ENCODE results near the gene UGT1A8.

The UGT1A8 gene

DNA sequence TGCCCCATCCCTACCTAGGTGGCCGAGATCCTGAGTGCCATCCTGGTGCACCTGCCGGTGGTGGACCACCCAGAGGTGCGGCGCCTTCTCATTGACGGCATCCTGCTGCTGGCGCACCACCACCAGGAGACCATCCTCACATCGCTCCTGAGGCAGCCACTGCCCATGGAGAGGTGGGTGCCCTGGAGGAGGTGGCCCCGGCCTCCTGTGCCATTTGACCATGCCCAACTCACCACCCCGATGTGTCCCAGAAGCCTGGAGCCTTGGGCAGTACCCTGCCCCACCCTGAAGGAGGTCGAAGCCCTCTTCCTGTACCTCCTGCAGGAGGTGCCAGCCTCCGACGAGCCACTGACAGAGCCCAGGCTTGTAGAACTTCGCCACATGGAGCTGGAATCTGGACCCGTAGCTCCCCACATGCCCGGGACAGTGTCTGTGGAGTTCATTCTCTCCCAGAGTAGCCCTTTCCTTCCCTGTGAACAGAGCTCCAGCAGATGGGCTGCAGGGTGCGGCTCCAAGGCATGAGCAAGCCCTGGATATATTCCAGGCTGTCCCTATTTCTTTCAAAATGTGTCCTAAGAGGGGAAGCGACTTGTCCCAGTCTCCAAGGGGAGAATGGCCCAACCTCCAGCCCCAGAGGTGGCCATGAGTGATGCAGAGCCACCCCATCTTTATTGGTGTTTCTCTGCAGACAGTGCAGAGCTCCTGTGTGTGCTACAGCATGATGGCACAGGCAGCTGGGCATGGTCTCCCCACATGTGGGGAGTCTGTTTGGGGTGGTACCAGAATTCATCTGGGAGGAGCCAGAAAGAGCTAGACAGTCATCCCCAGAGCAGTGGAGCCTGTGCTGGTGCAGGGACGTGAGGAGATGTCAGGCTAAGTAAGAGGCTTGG is 202.7 kb downstream of the UGT1A8 start:
- no peak for DNase-seq (ENCODE audit: low read depth)

DNA sequence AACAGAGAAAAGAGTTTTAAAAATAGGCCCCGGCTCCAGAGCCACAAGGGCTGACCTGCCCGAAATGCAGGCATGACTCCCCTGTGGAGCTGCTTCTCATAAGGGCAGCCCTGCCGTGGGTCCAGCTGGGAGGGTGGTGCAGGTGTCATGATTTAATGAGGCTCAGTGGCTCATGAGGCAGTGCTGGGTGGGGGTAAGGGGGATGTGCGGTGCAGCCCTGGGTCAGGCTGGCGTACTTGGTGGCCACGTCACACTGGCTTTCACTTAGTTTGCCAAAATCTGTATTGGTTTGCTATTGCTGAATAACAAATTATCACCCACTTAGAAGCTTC is 203.3 kb downstream of the UGT1A8 start:
- no peak for DNase-seq (ENCODE audit: low read depth)

- no peak for DNase-seq (ENCODE audit: low read depth)
Observed at GRCh38 chr2:233821196-233821595, 203.8 kb downstream of the UGT1A8 start.

GRCh38 chr2:233821709-233822100 is 204.3 kb downstream of the UGT1A8 start:
- DNase-seq (ENCODE audit: low read depth) = no peak

- DNase-seq (ENCODE audit: low read depth) = no peak
Observed at GRCh38 chr2:233822101-233822771, 204.8 kb downstream of the UGT1A8 start.

Data from iris pigment epithelial cell (primary cell).